ENCODE data around the gene RPL10A.

The RPL10A gene

DNA sequence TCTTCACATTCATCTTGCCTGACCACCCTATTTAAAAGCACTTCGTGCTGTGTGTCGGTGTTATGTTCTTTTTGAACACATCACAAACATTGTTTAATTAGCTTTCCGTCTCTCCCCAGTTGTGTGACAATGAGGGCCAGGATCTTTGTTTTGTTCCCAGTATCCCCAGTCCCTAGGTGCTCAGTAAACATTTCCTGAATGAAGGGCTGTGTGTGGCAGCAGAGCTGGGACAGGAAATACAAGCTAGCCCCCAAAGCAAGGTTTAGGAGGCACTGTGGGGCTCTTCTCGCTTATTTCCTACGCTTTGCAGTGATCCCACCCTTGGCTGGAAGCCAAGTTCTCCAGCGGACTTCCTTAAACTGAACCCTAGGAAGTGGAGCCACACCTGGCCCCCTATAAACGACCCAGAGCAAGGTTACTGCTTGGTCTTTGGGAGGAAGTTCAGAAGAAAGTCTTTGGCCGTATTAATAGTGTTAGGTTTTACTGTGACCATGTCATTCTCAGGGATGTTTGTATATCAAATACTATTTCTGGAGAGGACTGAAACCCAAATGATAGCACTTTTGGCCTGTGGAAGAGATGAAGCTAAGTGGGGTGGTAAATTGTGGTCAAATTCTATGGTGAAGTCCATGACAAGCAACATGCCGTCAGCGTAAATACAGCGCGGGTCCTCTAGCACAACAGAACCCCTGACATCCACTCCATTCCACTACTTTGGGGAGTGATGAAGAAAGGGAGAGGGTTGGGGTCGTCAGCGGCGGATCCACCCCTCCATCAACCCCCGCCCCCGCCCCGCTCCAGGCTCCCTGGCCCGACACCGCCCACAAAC is 16.6 kb upstream of the RPL10A start:
- DNase-seq (ENCODE audit: low spot score) = no peak
- TF ChIP-seq, protein P1, sequence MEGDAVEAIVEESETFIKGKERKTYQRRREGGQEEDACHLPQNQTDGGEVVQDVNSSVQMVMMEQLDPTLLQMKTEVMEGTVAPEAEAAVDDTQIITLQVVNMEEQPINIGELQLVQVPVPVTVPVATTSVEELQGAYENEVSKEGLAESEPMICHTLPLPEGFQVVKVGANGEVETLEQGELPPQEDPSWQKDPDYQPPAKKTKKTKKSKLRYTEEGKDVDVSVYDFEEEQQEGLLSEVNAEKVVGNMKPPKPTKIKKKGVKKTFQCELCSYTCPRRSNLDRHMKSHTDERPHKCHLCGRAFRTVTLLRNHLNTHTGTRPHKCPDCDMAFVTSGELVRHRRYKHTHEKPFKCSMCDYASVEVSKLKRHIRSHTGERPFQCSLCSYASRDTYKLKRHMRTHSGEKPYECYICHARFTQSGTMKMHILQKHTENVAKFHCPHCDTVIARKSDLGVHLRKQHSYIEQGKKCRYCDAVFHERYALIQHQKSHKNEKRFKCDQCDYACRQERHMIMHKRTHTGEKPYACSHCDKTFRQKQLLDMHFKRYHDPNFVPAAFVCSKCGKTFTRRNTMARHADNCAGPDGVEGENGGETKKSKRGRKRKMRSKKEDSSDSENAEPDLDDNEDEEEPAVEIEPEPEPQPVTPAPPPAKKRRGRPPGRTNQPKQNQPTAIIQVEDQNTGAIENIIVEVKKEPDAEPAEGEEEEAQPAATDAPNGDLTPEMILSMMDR (IDR thresholded peaks at IDR 0.05; ENCODE audit: extremely low read depth, missing control alignments) = no peak

DNA sequence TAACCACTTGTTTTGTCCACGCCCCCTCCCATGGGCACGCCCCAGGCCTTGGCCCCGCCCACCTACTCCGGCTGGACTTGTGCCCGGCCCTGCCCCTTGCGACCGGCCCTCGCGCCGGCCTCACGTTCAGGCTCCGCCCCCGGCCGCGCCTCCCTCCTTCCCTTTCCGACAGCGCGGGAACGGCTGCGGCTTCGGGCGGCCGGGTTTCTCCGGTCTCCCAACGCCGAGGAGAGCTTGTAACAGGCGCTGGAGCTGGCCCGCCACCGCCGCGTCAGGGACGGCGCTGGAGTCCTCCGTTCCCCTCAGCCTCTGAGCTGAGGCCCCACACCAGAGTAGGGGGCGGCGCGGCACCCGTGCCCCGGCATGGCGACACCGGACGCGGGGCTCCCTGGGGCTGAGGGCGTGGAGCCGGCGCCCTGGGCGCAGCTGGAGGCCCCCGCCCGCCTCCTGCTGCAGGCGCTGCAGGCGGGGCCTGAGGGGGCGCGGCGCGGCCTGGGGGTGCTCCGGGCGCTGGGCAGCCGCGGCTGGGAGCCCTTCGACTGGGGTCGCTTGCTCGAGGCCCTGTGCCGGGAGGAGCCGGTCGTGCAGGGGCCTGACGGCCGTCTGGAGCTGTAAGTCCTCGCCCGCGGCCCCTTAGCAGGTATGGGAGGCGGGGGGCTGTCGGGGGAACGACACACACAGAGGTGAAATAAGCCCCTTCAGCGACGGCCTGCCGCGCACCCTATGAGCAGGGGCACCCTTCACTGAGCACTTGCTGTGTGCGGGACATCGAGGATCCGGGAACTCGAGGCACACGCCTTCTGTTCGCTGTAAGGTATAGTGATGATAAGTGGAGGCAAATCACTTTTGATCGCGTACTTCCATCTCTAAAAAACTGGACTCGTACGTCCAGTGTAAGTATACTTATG is 15.8 kb upstream of the RPL10A start, which contains the start of gene FANCE:
Gene FANCE (plus strand): TSS at position 156 of the 908 bp plus-strand sequence. CDS start 208 bp downstream, at position 364.
- DNase-seq (ENCODE audit: low spot score) = peak; percentile 98
- TF ChIP-seq, protein P1 (IDR thresholded peaks at IDR 0.05; ENCODE audit: extremely low read depth, missing control alignments) = no peak

DNA sequence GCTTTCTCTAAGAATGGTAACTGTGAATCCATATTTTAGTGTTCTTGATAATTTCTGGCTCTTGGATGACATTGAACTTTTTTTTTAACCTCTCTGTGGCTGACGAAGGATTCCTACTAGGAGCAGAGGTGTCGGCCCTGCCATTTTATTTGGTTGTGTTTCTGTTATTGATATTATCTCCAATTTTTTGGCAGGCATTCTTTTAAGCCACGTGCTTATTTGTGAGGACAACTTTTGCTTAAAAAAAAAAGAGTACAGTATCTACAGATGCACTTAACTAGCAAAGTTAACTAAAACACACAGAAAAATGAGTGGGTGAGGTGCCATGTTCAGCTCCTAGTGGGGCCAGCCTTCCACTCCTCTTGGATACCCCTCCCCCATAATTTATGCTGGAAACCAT is 15.0 kb upstream of the RPL10A start:
- TF ChIP-seq, protein P1 (IDR thresholded peaks at IDR 0.05; ENCODE audit: extremely low read depth, missing control alignments) = no peak
- DNase-seq (ENCODE audit: low spot score) = no peak

DNA sequence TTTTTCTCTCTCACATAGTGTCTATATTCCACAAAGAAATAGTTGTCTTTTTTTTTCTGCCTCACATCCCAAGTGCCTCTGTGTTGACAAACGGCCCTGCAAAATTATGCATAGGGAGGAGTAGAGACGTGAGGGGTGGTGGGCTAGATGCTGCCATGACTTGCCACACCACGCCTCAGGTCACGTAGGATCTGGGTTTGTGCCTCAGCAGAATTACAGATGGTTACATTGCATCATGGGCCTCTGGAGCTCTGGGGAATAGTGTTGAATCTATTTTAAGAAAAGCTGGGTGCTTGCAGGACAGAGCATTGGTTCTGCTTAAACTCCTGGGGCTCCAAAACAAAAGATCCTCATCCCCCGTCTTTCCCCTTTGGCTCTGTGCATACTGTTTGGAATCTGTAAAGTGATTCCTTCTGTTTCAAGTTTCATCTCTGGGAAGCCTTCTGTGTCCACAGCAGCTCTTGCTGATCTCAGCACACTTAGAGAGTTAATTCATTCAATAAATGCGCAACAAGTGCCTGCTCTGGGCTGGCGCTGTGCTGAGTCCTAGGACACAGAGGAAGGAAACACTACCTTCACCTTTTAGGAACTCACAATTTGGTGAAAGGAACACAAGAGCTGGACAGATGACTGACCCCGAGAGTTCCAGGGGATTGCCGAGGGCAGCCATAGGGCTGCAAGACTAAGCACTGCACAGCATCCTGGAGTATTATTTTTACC is 13.7 kb upstream of the RPL10A start:
- no peak for DNase-seq (ENCODE audit: low spot score)
- TF ChIP-seq, protein P1 (IDR thresholded peaks at IDR 0.05; ENCODE audit: extremely low read depth, missing control alignments) = no peak

DNA sequence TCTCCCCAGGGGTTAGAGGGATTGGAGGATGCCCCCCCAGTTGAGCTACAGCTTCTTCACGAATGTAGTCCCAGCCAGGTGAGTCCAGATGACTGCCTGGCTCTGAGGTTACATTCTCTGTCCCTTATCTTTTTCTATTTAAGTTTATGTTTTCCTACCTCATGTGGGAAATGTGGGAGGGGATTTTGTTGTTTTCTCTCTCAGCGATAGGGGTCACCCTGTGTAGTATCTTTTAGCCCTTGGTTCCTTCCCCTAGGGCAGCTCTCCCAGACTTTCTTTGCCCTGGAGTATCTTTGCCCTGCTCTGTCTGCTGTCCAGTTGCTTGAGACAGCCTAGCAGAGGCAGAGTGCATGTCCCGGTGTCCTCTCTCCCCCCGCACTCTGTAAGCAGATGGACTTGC is 10.3 kb upstream of the RPL10A start:
- no peak for DNase-seq (ENCODE audit: low spot score)
- TF ChIP-seq, protein P1 (IDR thresholded peaks at IDR 0.05; ENCODE audit: extremely low read depth, missing control alignments) = no peak

DNA sequence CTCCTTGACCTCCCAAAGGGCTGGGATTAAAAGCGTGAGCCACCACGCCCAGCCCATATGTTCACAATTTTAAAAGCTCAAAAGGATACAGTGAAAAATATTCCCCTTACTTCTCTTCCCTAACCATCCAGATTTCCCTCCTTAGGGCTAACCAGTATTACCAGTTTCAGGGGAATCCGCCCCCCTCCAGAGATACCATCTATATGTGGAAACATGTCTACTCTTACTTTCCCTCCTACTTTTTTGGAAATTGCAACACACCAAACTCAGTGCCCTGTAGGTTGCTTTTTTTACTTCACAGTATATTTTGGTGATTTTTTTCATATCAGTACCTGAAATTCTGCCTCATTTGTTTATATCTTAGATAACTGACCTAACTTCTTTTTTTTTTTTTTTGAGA is 6.9 kb upstream of the RPL10A start:
- no peak for DNase-seq (ENCODE audit: low spot score)
- TF ChIP-seq, protein P1 (IDR thresholded peaks at IDR 0.05; ENCODE audit: extremely low read depth, missing control alignments) = no peak
